H9 (cell line): ENCODE results near the gene ACCSL. TPM values are rescaled to one million over a fixed set of nuclear protein-coding genes. Genes with fewer than 3 reads are reported as not detected.

ENCODE experiments used
- DNase-seq: peaks from one replicate; pipeline ENCODE4 v3.0.0-alpha.2; 2017
- H2AFZ ChIP-seq: one replicate; pipeline ENCODE4 v1.6.1; 2013; ENCODE audit warnings: mild to moderate bottlenecking, low read length, control low read depth, moderate library complexity
- H2AK5ac ChIP-seq: 2 replicates; pipeline ENCODE4 v1.6.1; 2013; ENCODE audit warnings: low read length, control low read depth, mixed read lengths; ENCODE audit not compliant: insufficient read length
- H2BK120ac ChIP-seq: one replicate; pipeline ENCODE4 v1.6.1; 2013; ENCODE audit warnings: low read depth, mild to moderate bottlenecking, low read length, control low read depth, inconsistent platforms; ENCODE audit not compliant: poor library complexity, severe bottlenecking
- H2BK12ac ChIP-seq: 2 replicates; pipeline ENCODE4 v1.6.1; 2013; ENCODE audit warnings: low read length, control low read depth, mixed read lengths, low read depth; ENCODE audit not compliant: insufficient read length
- H2BK15ac ChIP-seq: 2 replicates; pipeline ENCODE4 v1.6.1; 2013; ENCODE audit warnings: low read depth, low read length, control low read depth
- H2BK20ac ChIP-seq: one replicate; pipeline ENCODE4 v1.6.1; 2013; ENCODE audit warnings: low read depth, mild to moderate bottlenecking, low read length, control low read depth, inconsistent platforms; ENCODE audit not compliant: poor library complexity, severe bottlenecking
- H2BK5ac ChIP-seq: 2 replicates; pipeline ENCODE4 v1.6.1; 2013; ENCODE audit warnings: low read length, control low read depth, mixed read lengths; ENCODE audit not compliant: insufficient read length
- H3K14ac ChIP-seq: 2 replicates; pipeline ENCODE4 v1.6.1; 2013; ENCODE audit warnings: low read length, control low read depth; ENCODE audit not compliant: insufficient read depth
- H3K18ac ChIP-seq: 2 replicates; pipeline ENCODE4 v1.6.1; 2013; ENCODE audit warnings: low read depth, mild to moderate bottlenecking, mixed read lengths, low read length, control low read depth; ENCODE audit not compliant: insufficient read length
- H3K23ac ChIP-seq: 2 replicates; pipeline ENCODE4 v1.6.1; 2013; ENCODE audit warnings: low read length, control low read depth, mixed read lengths, low read depth; ENCODE audit not compliant: insufficient read length
- H3K23me2 ChIP-seq: 2 replicates; pipeline ENCODE4 v1.6.1; 2013; ENCODE audit warnings: low read depth, mild to moderate bottlenecking, mixed read lengths, low read length, control low read depth; ENCODE audit not compliant: insufficient read length, poor library complexity, severe bottlenecking
- H3K27ac ChIP-seq: 2 replicates; pipeline ENCODE4 v1.5.1; 2013; ENCODE audit warnings: low read length, control low read depth, mixed read lengths, low read depth; ENCODE audit not compliant: insufficient read length
- H3K27me3 ChIP-seq: 2 replicates; pipeline ENCODE4 v1.6.1; 2013; ENCODE audit warnings: low read length, control low read depth, inconsistent platforms; ENCODE audit not compliant: insufficient read depth
- H3K4ac ChIP-seq: 2 replicates; pipeline ENCODE4 v1.6.1; 2013; ENCODE audit warnings: low read depth, mild to moderate bottlenecking, control low read depth, inconsistent platforms, low read length, moderate library complexity
- H3K4me1 ChIP-seq: 2 replicates; pipeline ENCODE4 v1.6.1; 2013; ENCODE audit warnings: low read length, control low read depth, inconsistent platforms; ENCODE audit not compliant: insufficient read depth
- H3K4me2 ChIP-seq: 2 replicates; pipeline ENCODE4 v1.6.1; 2013; ENCODE audit warnings: low read length, control low read depth, mixed read lengths; ENCODE audit not compliant: insufficient read length, insufficient read depth
- H3K56ac ChIP-seq: 2 replicates; pipeline ENCODE4 v1.6.1; 2013; ENCODE audit warnings: low read depth, mild to moderate bottlenecking, mixed read lengths, low read length, control low read depth; ENCODE audit not compliant: insufficient read length
- H3K79me1 ChIP-seq: 2 replicates; pipeline ENCODE4 v1.6.1; 2013; ENCODE audit warnings: low read depth, mild to moderate bottlenecking, moderate library complexity, low read length, control low read depth, inconsistent platforms; ENCODE audit not compliant: insufficient read depth, poor library complexity, severe bottlenecking
- H3K79me2 ChIP-seq: 2 replicates; pipeline ENCODE4 v1.6.1; 2013; ENCODE audit warnings: low read length, control low read depth, inconsistent platforms; ENCODE audit not compliant: insufficient read depth
- H3K9ac ChIP-seq: 2 replicates; pipeline ENCODE4 v1.6.1; 2013; ENCODE audit warnings: low read length, control low read depth, mixed read lengths; ENCODE audit not compliant: insufficient read length; ENCODE audit errors: extremely low read depth
- H3K9me3 ChIP-seq: one replicate; pipeline ENCODE4 v1.6.1; 2013; ENCODE audit warnings: low read depth, low read length, inconsistent platforms; ENCODE audit not compliant: control insufficient read depth
- H3T11ph ChIP-seq: one replicate; pipeline ENCODE4 v1.6.1; 2013; ENCODE audit warnings: mild to moderate bottlenecking, low read length, control low read depth, inconsistent platforms
- H4K20me1 ChIP-seq: one replicate; pipeline ENCODE4 v1.6.1; 2013; ENCODE audit not compliant: control insufficient read depth, insufficient read length, insufficient read depth
- H4K5ac ChIP-seq: 2 replicates; pipeline ENCODE4 v1.6.1; 2013; ENCODE audit warnings: low read depth, mild to moderate bottlenecking, mixed read lengths, low read length, control low read depth; ENCODE audit not compliant: insufficient read length
- H4K8ac ChIP-seq: replicated peaks from 2 replicates; pipeline ENCODE4 v1.6.1; 2013; ENCODE audit warnings: low read length, control low read depth, mixed read lengths, low read depth; ENCODE audit not compliant: insufficient read length
- H4K91ac ChIP-seq: 2 replicates; pipeline ENCODE4 v1.6.1; 2013; ENCODE audit warnings: low read depth, mild to moderate bottlenecking, moderate library complexity, mixed read lengths, low read length, control low read depth; ENCODE audit not compliant: insufficient read length
- H3K27ac Mint-ChIP-seq, 3 experiments: 2 replicates in 2 of 3; 3 replicates in 1 of 3; pipeline ENCODE4 v1.8.0; 2020 to 2021; ENCODE audit warnings: mixed read lengths in 3 of 3, mild to moderate bottlenecking in 1 of 3, moderate library complexity in 1 of 3
- H3K27me3 Mint-ChIP-seq: 2 replicates; pipeline ENCODE4 v1.8.0; 2021; ENCODE audit warnings: low read depth, mild to moderate bottlenecking, moderate library complexity, mixed read lengths
- H3K36me3 Mint-ChIP-seq, 3 experiments: 2 replicates in 2 of 3; 3 replicates in 1 of 3; pipeline ENCODE4 v1.8.0; 2020 to 2021; ENCODE audit warnings: low read depth in 3 of 3, mixed read lengths in 3 of 3; ENCODE audit not compliant: insufficient read depth in 1 of 3
- H3K4me1 Mint-ChIP-seq, 2 experiments: 2 replicates each; pipeline ENCODE4 v1.8.0; 2020; ENCODE audit warnings: mixed read lengths in 2 of 2
- H3K4me3 Mint-ChIP-seq, 2 experiments: 2 replicates in 1 of 2; 3 replicates in 1 of 2; pipeline ENCODE4 v1.8.0; 2020 to 2021; ENCODE audit warnings: mild to moderate bottlenecking in 2 of 2, mixed read lengths in 2 of 2, moderate library complexity in 1 of 2
- H3K9me3 Mint-ChIP-seq, 2 experiments: 2 replicates in 1 of 2; 3 replicates in 1 of 2; pipeline ENCODE4 v1.8.0; 2020; ENCODE audit warnings: mild to moderate bottlenecking in 2 of 2, mixed read lengths in 2 of 2, moderate library complexity in 1 of 2
- CTCF ChIP-seq: fragments of 200-600 bp; sonication (generic); conservative IDR thresholded peaks from 3 replicates; pipeline ENCODE4 v1.8.0; 2021; ENCODE audit warnings: antibody characterized with exemption, mild to moderate bottlenecking
- WGBS: extraction: QIAGEN DNeasy Blood & Tissue Kit; methylation state at CpG from one replicate; pipeline ENCODE4 v1.1.7; 2013; ENCODE audit warnings: missing lambda C conversion rate, low lambda C conversion rate, mixed read lengths; ENCODE audit not compliant: insufficient read length; ENCODE audit errors: extremely low coverage; 5-methylcytosine and 5-hydroxymethylcytosine counted together
- total RNA-seq: library from RNA; stranded (reverse); gene quantifications from 2 replicates; pipeline ENCODE4 v1.2.1, GENCODE V29; 2021

ACCSL gene
- total RNA-seq, 1 experiment from 2014 or later, result not detected

DNA sequence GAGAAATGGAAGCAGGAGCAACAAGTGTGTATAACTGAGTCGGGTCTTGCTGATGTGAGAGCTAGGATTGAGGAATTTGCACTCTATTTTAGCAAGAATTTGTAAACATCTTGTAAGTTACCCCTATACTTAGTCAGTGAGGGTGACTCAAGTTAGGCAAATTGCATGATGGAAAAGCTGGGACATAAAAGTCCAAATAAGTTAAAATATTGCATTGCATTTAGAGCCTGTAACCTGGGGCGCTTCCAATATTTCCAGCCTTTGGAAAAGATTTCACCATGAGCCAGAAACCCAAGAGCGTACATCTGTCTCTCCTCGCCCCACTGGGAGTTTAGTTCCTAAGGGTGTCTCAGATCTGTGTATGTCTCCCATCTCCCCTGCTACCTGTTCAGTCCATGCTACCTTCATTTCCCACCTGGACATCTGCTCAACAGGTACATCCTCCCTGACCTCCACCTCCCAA is 37.0 kb upstream of the ACCSL start:
- Histone ChIP-seq H3K56ac (no peak overlapping the region), H2BK20ac (no peak overlapping the region), H2AK5ac (no peak overlapping the region), H3K27ac (no peak overlapping the region), H2AFZ (no peak overlapping the region), H3T11ph (no peak overlapping the region), H3K4me2 (no peak overlapping the region), H2BK12ac (no peak overlapping the region), H2BK5ac (no peak overlapping the region), H4K5ac (no peak overlapping the region), H3K4me1 (no peaks in the 10 kb centered on the region), H3K79me2 (no peaks in the 10 kb centered on the region), H2BK120ac (no peak overlapping the region), H3K23ac (no peak overlapping the region), H4K20me1 (no peaks in the 10 kb centered on the region), H3K9me3 (no peaks in the 10 kb centered on the region), H3K14ac (no peak overlapping the region), H4K91ac (no peak overlapping the region), H3K18ac (no peak overlapping the region), H3K27me3 (no peaks in the 10 kb centered on the region), H2BK15ac (no peak overlapping the region), H4K8ac (no peak overlapping the region), H3K9ac (no peak overlapping the region), H3K4ac (no peak overlapping the region), H3K79me1 (no peaks in the 10 kb centered on the region), H3K23me2 (no peaks in the 10 kb centered on the region)
- WGBS, result no CpG with 5 or more reads among the region's 4 CpGs
- no peak for TF ChIP-seq CTCF
- no peaks in the 10 kb centered on the region for H3K9me3 Mint-ChIP-seq
- H3K27ac Mint-ChIP-seq, result no peak overlapping the region
- H3K4me3 Mint-ChIP-seq, result no peak overlapping the region
- no peaks in the 10 kb centered on the region for H3K36me3 Mint-ChIP-seq
- no peak for DNase-seq
- peaks cover 8% of the 10 kb centered on the region for H3K27me3 Mint-ChIP-seq
- H3K4me1 Mint-ChIP-seq, result no peaks in the 10 kb centered on the region
